Lower lobe of right lung (tissue), 2 donors: ENCODE measurements around the gene SNRPB. TPM values are rescaled to one million over a fixed set of nuclear protein-coding genes. Genes with fewer than 3 reads are reported as not detected.

Source experiments
- ATAC-seq, 2 donors: fragments of 200-7000 bp; cut with Tn5 transposase; one replicate each; pipeline ENCODE4 v1.9.1; 2020 to 2022; ENCODE audit warnings: mild to moderate bottlenecking in 2 of 2, moderate library complexity in 2 of 2
- DNase-seq: peaks from one replicate; pipeline ENCODE4 v3.0.0-alpha.2; 2020
- H3K27ac ChIP-seq: fragments of 200-600 bp; one replicate; pipeline ENCODE4 v1.8.0; 2022
- H3K27me3 ChIP-seq: fragments of 200-600 bp; one replicate; pipeline ENCODE4 v1.8.0; 2022; ENCODE audit warnings: low read depth
- H3K36me3 ChIP-seq: fragments of 200-600 bp; one replicate; pipeline ENCODE4 v1.8.0; 2022; ENCODE audit warnings: mild to moderate bottlenecking
- H3K4me1 ChIP-seq: fragments of 200-600 bp; one replicate; pipeline ENCODE4 v1.8.0; 2022
- H3K4me3 ChIP-seq: fragments of 200-600 bp; one replicate; pipeline ENCODE4 v1.8.0; 2022; ENCODE audit warnings: mild to moderate bottlenecking
- H3K9me3 ChIP-seq: fragments of 200-600 bp; one replicate; pipeline ENCODE4 v1.8.0; 2022
- CTCF ChIP-seq: fragments of 200-600 bp; IDR thresholded peaks from one replicate; pipeline ENCODE4 v1.8.0; 2022; ENCODE audit warnings: antibody characterized with exemption, mild to moderate bottlenecking
- intact Hi-C: fragments of 100-400 bp; cut with DNase I; formaldehyde crosslinking; loops from one replicate; pipeline ENCODE4 v1.11.0; 2022
- total RNA-seq: library from RNA; stranded (reverse); fragmentation: NEBNext Ultra II Directional; extraction: Animal tissue kit (Norgen Biotek cat#: 25700); gene quantifications from one replicate; pipeline ENCODE4 v1.2.1, GENCODE V29; 2021
- donor health status: DM: no; HTN: yes; CAD: no; lungs with severe emphysema.

Gene SNRPB
- total RNA-seq, 1 donor from 2014 or later = 78.8 TPM

- Histone ChIP-seq H3K36me3 (no peaks in the 10 kb centered on the region), H3K4me3 (no peak overlapping the region), H3K4me1 (no peaks in the 10 kb centered on the region), H3K9me3 (no peaks in the 10 kb centered on the region), H3K27ac (no peak overlapping the region), H3K27me3 (no peaks in the 10 kb centered on the region)
- DNase-seq = no peak
- intact Hi-C loops = no loop called here
- no peak for TF ChIP-seq CTCF
- ATAC-seq = no peak
These were observed 44.6 kb upstream of the SNRPB start for GRCh38 chr20:2515203-2515602.

- intact Hi-C loops = no loop called here
- Histone ChIP-seq H3K36me3 (no peaks in the 10 kb centered on the region), H3K4me3 (peak overlapping the region; percentile 88), H3K9me3 (no peaks in the 10 kb centered on the region), H3K27me3 (no peaks in the 10 kb centered on the region), H3K4me1 (peaks cover 15% of the 10 kb centered on the region), H3K27ac (no peak overlapping the region)
- ATAC-seq (no peak), DNase-seq (no peak)
- TF ChIP-seq CTCF = no peak
These were observed 39.2 kb upstream of the SNRPB start for GRCh38 chr20:2509794-2510193.

GRCh38 chr20:2509468-2509781 lies 38.8 kb upstream of the SNRPB start:
- no peak for TF ChIP-seq CTCF
- Histone ChIP-seq H3K27me3 (no peaks in the 10 kb centered on the region), H3K4me1 (peaks cover 15% of the 10 kb centered on the region), H3K27ac (peak overlapping the region; percentile 89), H3K36me3 (no peaks in the 10 kb centered on the region), H3K9me3 (no peaks in the 10 kb centered on the region), H3K4me3 (peak overlapping the region; percentile 88)
- ATAC-seq (peak in 1 of 2 donors; percentile 47), DNase-seq (no peak)
- intact Hi-C loops = no loop called here

DNA sequence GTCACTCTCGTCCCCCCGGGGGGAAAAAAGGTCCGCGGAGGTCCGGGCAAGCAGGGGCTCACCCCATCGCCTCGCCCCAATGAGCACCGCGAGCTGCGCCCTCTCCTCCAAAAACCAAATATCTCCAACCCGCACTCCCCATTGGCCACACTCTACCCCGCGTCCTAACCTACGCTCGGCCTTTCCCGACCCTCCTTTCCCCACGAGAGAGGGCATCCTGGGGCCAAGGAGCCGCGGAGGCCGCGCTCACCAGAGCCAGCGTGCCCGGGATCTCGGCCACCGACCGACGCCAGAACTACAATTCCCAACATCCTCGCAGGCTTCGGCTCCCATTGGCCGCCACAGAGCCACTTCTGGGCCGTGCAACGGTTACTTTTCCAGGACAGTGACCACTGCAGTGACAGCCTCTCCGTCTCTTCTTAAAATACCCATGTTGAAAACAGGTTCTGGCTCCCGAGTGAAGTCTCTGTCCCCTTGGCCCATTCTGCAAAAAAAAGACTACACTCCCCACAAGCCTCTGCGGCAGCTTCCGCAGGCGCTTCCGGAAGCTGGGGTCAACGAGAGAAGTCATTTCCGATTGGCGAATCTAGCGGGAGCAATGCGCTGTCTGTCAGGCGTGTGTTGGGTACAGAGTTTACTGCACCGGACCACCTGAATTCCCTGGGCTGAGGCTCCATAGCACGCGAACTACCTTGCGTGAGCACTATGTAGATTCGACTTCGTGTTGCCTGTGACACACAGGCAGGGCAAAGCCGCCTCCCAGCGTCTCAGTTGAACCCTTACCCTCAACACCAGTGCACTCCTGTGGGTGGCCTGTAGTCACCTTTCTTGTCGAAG lies 38.3 kb upstream of the SNRPB start, which contains the start of gene ZNF343:
Gene ZNF343, minus strand, starts transcription at position 285 of the 837 bp plus-strand sequence. CDS start 15,020 bp downstream, outside the sequence.
- peak within 1 kb of the TSS; percentile 88 for H3K4me3 ChIP-seq
- peaks cover 15% of the 10 kb centered on the region for H3K4me1 ChIP-seq
- no peaks in the 10 kb centered on the region for H3K27me3 ChIP-seq
- peak within 1 kb of the TSS; percentile 89 for H3K27ac ChIP-seq
- no peaks in the 10 kb centered on the region for H3K36me3 ChIP-seq
- TF ChIP-seq CTCF = no peak
- intact Hi-C loops = no loop called here
- peak; percentile 96 to 98 for ATAC-seq
- DNase-seq = peak; percentile 85
- no peaks in the 10 kb centered on the region for H3K9me3 ChIP-seq

DNA sequence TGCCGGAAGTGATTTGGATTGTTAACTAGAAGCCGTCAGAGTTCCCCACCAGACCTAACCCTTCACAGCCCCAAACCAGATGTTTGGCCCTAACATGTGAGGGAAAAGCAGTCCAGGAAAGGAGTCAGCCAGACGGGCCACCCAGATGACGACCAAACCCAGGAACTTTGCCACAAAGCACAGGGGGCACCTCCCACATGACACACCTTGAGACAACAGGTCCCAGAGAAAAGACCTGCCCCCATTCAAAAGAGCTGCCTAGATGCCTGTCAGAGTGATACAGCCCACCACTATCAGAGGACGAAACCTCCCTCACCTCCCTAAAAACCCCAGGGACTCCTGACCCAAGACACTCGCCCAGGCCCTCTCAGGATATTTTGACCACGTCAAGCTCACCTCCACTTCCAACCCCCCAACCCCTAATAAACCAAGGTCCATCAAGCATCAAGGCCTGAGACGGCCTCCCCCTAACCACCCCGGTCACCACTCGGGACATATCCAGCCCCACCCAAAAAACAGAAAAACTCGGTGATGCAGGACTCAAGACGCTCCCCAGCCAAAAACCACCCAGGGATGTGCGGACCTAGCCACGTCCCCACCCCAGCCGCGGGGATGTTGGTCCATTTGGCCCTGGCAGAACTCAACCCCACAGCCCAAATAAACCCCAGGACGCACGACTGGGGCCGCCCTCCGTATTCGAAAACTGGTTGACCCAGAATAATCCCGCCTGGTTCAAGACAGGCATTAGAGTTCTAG lies 37.5 kb upstream of the SNRPB start:
- TF ChIP-seq CTCF = no peak
- Histone ChIP-seq H3K27ac (peak overlapping the region; percentile 89), H3K4me3 (peak overlapping the region; percentile 88), H3K9me3 (no peaks in the 10 kb centered on the region), H3K4me1 (peaks cover 15% of the 10 kb centered on the region), H3K36me3 (no peaks in the 10 kb centered on the region), H3K27me3 (no peaks in the 10 kb centered on the region)
- peak; percentile 56 to 59 for ATAC-seq
- DNase-seq = no peak
- intact Hi-C loops = no loop called here
